DND-41 (cell line): ENCODE measurements around the gene ACSF3.

Source experiments
- ATAC-seq: fragments of 200-7000 bp; cut with Tn5 transposase; 3 replicates; pipeline ENCODE4 v1.9.1; 2021; ENCODE audit warnings: low read depth; ENCODE audit not compliant: insufficient read depth
- DNase-seq: peaks from one replicate; pipeline ENCODE4 v3.0.0-alpha.2; 2020
- H2AFZ ChIP-seq: 2 replicates; pipeline ENCODE4 v1.6.0; 2012; ENCODE audit warnings: low read depth, low read length
- H3K27ac ChIP-seq: 2 replicates; pipeline ENCODE4 v1.5.1; 2012; ENCODE audit warnings: low read length, inconsistent platforms
- H3K27me3 ChIP-seq: fragments of 200-600 bp; sonication (generic); 2 replicates; pipeline ENCODE4 v1.6.0; 2012; ENCODE audit warnings: low read length, mild to moderate bottlenecking, inconsistent platforms; ENCODE audit not compliant: insufficient read depth, poor library complexity
- H3K36me3 ChIP-seq: 2 replicates; pipeline ENCODE4 v1.5.1; 2012; ENCODE audit warnings: low read length, inconsistent platforms; ENCODE audit not compliant: insufficient read depth
- H3K4me1 ChIP-seq: 2 replicates; pipeline ENCODE4 v1.5.1; 2012; ENCODE audit warnings: mild to moderate bottlenecking, low read length; ENCODE audit not compliant: insufficient read depth
- H3K4me2 ChIP-seq: 2 replicates; pipeline ENCODE4 v1.6.0; 2012; ENCODE audit warnings: mild to moderate bottlenecking, moderate library complexity, low read length, inconsistent platforms; ENCODE audit not compliant: insufficient read depth
- H3K4me3 ChIP-seq, 2 experiments: fragments of 200-600 bp in 1 of 2; shearing (Covaris generic) in 1 of 2; 2 replicates each; pipeline ENCODE4 v1.5.1; 2012 to 2016; ENCODE audit warnings: inconsistent platforms in 2 of 2, low read length in 2 of 2, mild to moderate bottlenecking in 2 of 2, low read depth in 1 of 2, moderate library complexity in 1 of 2
- H3K79me2 ChIP-seq: 2 replicates; pipeline ENCODE4 v1.6.0; 2012; ENCODE audit warnings: low read length, inconsistent platforms; ENCODE audit not compliant: insufficient read depth
- H3K9ac ChIP-seq: 2 replicates; pipeline ENCODE4 v1.6.0; 2012; ENCODE audit warnings: low read depth, mild to moderate bottlenecking, inconsistent platforms, low read length, moderate library complexity
- H3K9me3 ChIP-seq: 2 replicates; pipeline ENCODE4 v1.5.1; 2012; ENCODE audit warnings: low read length, moderate library complexity, mild to moderate bottlenecking, inconsistent platforms; ENCODE audit not compliant: insufficient read depth, severe bottlenecking
- H4K20me1 ChIP-seq: 2 replicates; pipeline ENCODE4 v1.6.0; 2012; ENCODE audit warnings: low read length; ENCODE audit not compliant: insufficient read depth
- EZH2 ChIP-seq: IDR thresholded peaks from 3 replicates; pipeline ENCODE4 v1.6.1; 2012; ENCODE audit warnings: borderline replicate concordance, low read depth, mild to moderate bottlenecking, moderate library complexity, low read length, inconsistent platforms; ENCODE audit not compliant: severe bottlenecking
- TF ChIP-seq, protein P1 (sequence below): IDR thresholded peaks from 2 replicates; pipeline ENCODE4 v1.5.1; 2012; ENCODE audit warnings: borderline replicate concordance, low read length, moderate library complexity, mild to moderate bottlenecking; ENCODE audit not compliant: poor library complexity, severe bottlenecking; ENCODE audit errors: extremely low read depth

The ACSF3 gene

DNA sequence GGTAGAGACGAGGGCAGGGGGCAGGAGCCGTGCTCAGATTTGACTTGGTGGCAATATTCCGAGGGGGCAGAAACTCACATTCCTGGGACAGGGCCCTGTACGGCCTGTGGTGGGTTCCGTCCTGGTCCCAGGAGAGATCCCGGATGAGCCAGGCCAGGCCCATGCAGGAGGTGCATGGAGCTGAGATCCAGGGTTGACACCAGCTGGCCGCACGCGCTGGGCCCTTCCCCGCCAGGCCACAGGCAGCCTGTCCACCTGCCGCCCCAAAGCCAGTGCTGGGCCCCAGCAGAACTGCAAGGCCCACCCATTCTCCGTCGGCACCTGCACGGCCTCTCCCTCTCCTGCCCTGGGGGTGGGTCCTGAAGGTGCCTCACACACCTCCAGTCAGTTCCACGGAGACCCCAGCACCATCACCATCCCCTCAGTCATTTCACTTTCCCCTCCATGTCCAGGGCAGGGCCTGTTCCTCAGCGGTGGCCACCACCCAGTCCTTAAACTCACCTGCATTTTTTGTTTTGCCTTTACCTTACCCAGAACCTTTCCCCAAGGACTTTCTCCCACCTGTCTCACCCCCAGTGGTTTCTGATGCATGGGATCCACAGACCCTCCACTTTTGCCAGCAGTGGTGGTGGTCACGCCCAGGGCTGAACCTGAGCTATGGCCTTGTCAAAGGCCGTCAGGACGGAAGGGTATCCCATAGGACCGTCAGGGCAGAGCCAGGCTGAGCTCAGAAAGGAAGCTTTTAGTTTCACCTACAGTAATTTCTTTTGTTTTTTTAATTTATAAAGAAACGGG lies 52.8 kb downstream of the ACSF3 start:
- Histone ChIP-seq H3K9ac (no peak overlapping the region), H4K20me1 (peaks cover 13% of the 10 kb centered on the region; the same call in 1 of the 2 replicates), H3K36me3 (peaks cover 91% of the 10 kb centered on the region), H3K27ac (no peak overlapping the region), H3K9me3 (peaks cover 20% of the 10 kb centered on the region), H3K4me3 (no peak overlapping the region), H3K27me3 (no peaks in the 10 kb centered on the region), H3K4me2 (no peak overlapping the region), H3K79me2 (no peaks in the 10 kb centered on the region), H3K4me1 (no peaks in the 10 kb centered on the region), H2AFZ (no peak overlapping the region)
- no peak for DNase-seq
- TF ChIP-seq, protein P1, sequence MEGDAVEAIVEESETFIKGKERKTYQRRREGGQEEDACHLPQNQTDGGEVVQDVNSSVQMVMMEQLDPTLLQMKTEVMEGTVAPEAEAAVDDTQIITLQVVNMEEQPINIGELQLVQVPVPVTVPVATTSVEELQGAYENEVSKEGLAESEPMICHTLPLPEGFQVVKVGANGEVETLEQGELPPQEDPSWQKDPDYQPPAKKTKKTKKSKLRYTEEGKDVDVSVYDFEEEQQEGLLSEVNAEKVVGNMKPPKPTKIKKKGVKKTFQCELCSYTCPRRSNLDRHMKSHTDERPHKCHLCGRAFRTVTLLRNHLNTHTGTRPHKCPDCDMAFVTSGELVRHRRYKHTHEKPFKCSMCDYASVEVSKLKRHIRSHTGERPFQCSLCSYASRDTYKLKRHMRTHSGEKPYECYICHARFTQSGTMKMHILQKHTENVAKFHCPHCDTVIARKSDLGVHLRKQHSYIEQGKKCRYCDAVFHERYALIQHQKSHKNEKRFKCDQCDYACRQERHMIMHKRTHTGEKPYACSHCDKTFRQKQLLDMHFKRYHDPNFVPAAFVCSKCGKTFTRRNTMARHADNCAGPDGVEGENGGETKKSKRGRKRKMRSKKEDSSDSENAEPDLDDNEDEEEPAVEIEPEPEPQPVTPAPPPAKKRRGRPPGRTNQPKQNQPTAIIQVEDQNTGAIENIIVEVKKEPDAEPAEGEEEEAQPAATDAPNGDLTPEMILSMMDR, result no peak
- no peak for TF ChIP-seq EZH2
- ATAC-seq, result no peak

DNA sequence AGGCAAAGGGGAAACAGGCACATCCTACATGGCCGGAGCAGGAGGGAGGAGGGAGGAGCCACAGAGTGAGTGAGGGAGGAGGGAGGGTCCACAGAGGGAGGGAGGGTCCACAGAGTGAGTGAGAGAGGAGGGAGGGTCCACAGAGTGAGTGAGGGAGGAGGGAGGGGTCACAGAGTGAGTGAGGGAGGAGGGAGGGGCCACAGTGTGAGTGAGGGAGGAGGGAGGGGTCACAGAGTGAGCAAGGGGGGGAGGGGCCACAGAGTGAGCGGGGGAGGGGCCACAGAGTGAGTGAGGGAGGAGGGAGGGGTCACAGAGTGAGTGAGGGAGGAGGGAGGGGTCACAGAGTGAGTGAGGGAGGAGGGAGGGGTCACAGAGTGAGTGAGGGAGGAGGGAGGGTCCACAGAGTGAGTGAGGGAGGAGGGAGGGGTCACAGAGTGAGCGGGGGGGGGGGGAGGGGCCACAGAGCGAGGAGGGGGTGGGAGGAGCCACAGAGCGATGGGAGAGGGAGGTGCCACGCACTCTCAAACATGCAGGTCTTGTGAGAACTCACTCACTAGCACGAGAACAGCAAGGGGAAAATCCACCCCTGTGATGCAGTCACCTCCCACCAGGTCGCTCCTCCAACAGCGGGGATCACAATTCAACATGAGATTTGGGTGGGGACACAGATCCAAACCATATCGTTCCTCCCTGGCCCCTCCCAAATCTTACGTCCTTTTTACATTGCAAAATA lies 53.6 kb downstream of the ACSF3 start:
- Histone ChIP-seq H2AFZ (no peak overlapping the region), H3K4me1 (no peaks in the 10 kb centered on the region), H3K27ac (no peak overlapping the region), H4K20me1 (peaks cover 10% of the 10 kb centered on the region; the same call in 1 of the 2 replicates), H3K9ac (no peak overlapping the region), H3K79me2 (no peaks in the 10 kb centered on the region), H3K9me3 (peaks cover 20% of the 10 kb centered on the region), H3K27me3 (no peaks in the 10 kb centered on the region), H3K4me3 (no peak overlapping the region), H3K36me3 (peaks cover 83% of the 10 kb centered on the region), H3K4me2 (no peak overlapping the region)
- DNase-seq (no peak), ATAC-seq (no peak)
- TF ChIP-seq EZH2, result no peak
- TF ChIP-seq, protein P1, result no peak

DNA sequence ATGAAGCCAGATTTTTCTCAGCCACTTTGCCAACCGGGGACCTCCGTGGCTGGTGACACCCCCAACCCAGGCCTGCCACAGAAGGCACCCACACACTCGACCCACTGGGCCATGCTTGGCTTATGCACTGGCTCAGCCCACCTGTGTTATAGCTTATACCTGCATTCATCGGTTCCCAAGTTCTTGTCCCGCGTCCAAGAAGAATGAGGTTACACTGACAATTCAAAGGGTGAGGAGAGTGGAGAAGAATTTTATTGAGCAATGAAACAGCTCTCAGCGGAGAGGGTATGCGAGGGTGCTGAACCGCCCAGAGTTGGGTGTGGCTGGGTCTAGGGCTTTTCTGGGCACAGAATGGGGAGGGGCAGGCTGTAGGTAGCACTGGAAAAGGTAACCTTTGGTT lies 55.7 kb downstream of the ACSF3 start:
- H3K9me3 ChIP-seq, result peaks cover 20% of the 10 kb centered on the region
- no peak overlapping the region for H3K9ac ChIP-seq
- peaks cover 63% of the 10 kb centered on the region for H3K36me3 ChIP-seq
- H2AFZ ChIP-seq, result no peak overlapping the region
- no peaks in the 10 kb centered on the region for H3K27me3 ChIP-seq
- H3K79me2 ChIP-seq, result no peaks in the 10 kb centered on the region
- H3K27ac ChIP-seq, result no peak overlapping the region
- H3K4me3 ChIP-seq, result no peak overlapping the region
- H4K20me1 ChIP-seq, result no peaks in the 10 kb centered on the region
- no peaks in the 10 kb centered on the region for H3K4me1 ChIP-seq
- TF ChIP-seq EZH2, result no peak
- TF ChIP-seq, protein P1, result no peak
- no peak overlapping the region for H3K4me2 ChIP-seq
- no peak for DNase-seq
- no peak for ATAC-seq
